ENCODE data around the gene NPHS1.

- TF ChIP-seq, protein P1, sequence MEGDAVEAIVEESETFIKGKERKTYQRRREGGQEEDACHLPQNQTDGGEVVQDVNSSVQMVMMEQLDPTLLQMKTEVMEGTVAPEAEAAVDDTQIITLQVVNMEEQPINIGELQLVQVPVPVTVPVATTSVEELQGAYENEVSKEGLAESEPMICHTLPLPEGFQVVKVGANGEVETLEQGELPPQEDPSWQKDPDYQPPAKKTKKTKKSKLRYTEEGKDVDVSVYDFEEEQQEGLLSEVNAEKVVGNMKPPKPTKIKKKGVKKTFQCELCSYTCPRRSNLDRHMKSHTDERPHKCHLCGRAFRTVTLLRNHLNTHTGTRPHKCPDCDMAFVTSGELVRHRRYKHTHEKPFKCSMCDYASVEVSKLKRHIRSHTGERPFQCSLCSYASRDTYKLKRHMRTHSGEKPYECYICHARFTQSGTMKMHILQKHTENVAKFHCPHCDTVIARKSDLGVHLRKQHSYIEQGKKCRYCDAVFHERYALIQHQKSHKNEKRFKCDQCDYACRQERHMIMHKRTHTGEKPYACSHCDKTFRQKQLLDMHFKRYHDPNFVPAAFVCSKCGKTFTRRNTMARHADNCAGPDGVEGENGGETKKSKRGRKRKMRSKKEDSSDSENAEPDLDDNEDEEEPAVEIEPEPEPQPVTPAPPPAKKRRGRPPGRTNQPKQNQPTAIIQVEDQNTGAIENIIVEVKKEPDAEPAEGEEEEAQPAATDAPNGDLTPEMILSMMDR (IDR thresholded peaks at IDR 0.05): no peak
- TF ChIP-seq POLR2A (IDR thresholded peaks at IDR 0.05): no peak
Measured at GRCh38 chr19:35784503-35785338, 67.6 kb downstream of the NPHS1 start.

Measured in testis (tissue), 2 donors.